Fibroblast of lung (primary cell): ENCODE data around the gene DCAF17. TPM values are rescaled to one million over a fixed set of nuclear protein-coding genes. Genes with fewer than 3 reads are reported as not detected.

Source experiments
- DNase-seq, 2 donors: peaks; one replicate each; pipeline versions ENCODE4 v3.0.0 to v3.0.0-alpha.2; 2010; ENCODE audit warnings: low read depth in 2 of 2
- H2AFZ ChIP-seq: 2 replicates; pipeline ENCODE4 v1.5.1; 2012; ENCODE audit warnings: low read length, control low read depth, inconsistent platforms
- H3K27ac ChIP-seq: 2 replicates; pipeline ENCODE4 v1.5.1; 2011; ENCODE audit warnings: low read length, control low read depth; ENCODE audit not compliant: insufficient read depth
- H3K27me3 ChIP-seq: 2 replicates; pipeline ENCODE4 v1.5.1; 2011; ENCODE audit warnings: mild to moderate bottlenecking, low read length; ENCODE audit not compliant: control insufficient read depth, insufficient read depth
- H3K36me3 ChIP-seq: 2 replicates; pipeline ENCODE4 v1.5.1; 2011; ENCODE audit warnings: low read length; ENCODE audit not compliant: control insufficient read depth, insufficient read depth
- H3K4me1 ChIP-seq: 2 replicates; pipeline ENCODE4 v1.5.1; 2011; ENCODE audit warnings: low read length; ENCODE audit not compliant: control insufficient read depth, insufficient read depth; ENCODE audit errors: extremely low read depth
- H3K4me2 ChIP-seq: 2 replicates; pipeline ENCODE4 v1.5.1; 2011; ENCODE audit warnings: low read length, control low read depth; ENCODE audit not compliant: insufficient read depth; ENCODE audit errors: extremely low read depth
- H3K4me3 ChIP-seq, 4 experiments: fragments of 200-600 bp in 1 of 4; sonication (generic) in 1 of 4; replicated peaks in 1 of 4; 2 replicates each; pipeline ENCODE4 v1.5.1; 2011 to 2016; ENCODE audit warnings: low read length in 4 of 4, low read depth in 3 of 4, mild to moderate bottlenecking in 3 of 4, control low read depth in 2 of 4, inconsistent platforms in 1 of 4, mixed read lengths in 1 of 4; ENCODE audit not compliant: insufficient read depth in 1 of 4; ENCODE audit errors: control extremely low read depth in 1 of 4
- H3K79me2 ChIP-seq: 2 replicates; pipeline ENCODE4 v1.5.1; 2012; ENCODE audit warnings: mild to moderate bottlenecking, low read length, inconsistent platforms; ENCODE audit not compliant: control insufficient read depth, insufficient read depth
- H3K9ac ChIP-seq: 2 replicates; pipeline ENCODE4 v1.5.1; 2011; ENCODE audit warnings: mild to moderate bottlenecking, low read length, control low read depth; ENCODE audit not compliant: insufficient read depth
- H3K9me3 ChIP-seq: 2 replicates; pipeline ENCODE4 v1.5.1; 2012; ENCODE audit warnings: low read depth, low read length; ENCODE audit not compliant: control insufficient read depth, insufficient read depth
- H4K20me1 ChIP-seq: 2 replicates; pipeline ENCODE4 v1.5.1; 2011; ENCODE audit warnings: low read length; ENCODE audit not compliant: control insufficient read depth, insufficient read depth; ENCODE audit errors: extremely low read depth
- CTCF ChIP-seq, 2 donors: IDR thresholded peaks in 1 of 2; conservative IDR thresholded peaks in 1 of 2; 1 replicate in 1 of 2; 2 replicates in 1 of 2; pipeline ENCODE4 v1.5.1; 2011 to 2012; ENCODE audit warnings: low read length in 2 of 2, control low read depth in 1 of 2, inconsistent platforms in 1 of 2, low read depth in 1 of 2, mild to moderate bottlenecking in 1 of 2
- EZH2 ChIP-seq: IDR thresholded peaks from 2 replicates; pipeline ENCODE4 v1.5.1; 2012; ENCODE audit warnings: low read length, control low read depth, mild to moderate bottlenecking; ENCODE audit errors: missing control alignments
- polyA plus RNA-seq, 2 donors: library from polyadenylated mRNA; depleted of rRNA in 1 of 2; stranded (reverse) in 1 of 2; unstranded in 1 of 2; fragments of >200 nt; gene quantifications; 2 replicates each; pipeline ENCODE4 v1.2.1, GENCODE V29; 2011 to 2012; ENCODE audit warnings: missing spikeins in 1 of 2
- total RNA-seq: library from RNA; depleted of rRNA; stranded (reverse); fragments of >200 nt; gene quantifications from 2 replicates; pipeline ENCODE4 v1.2.1, GENCODE V29; 2014

DCAF17 gene
- total and polyA plus RNA-seq, 2 donors (not counting 1 experiment from before 2014, with no cell fraction given), result 10.2 to 30.6 TPM

GRCh38 chr2:171523088-171524017, 89.3 kb downstream of the DCAF17 start:
- no peaks in the 10 kb centered on the region for H4K20me1 ChIP-seq
- DNase-seq, result peak; percentile 81 to 83
- H3K9me3 ChIP-seq, result no peaks in the 10 kb centered on the region
- peak overlapping the region; percentile 79 for H2AFZ ChIP-seq
- H3K36me3 ChIP-seq, result no peaks in the 10 kb centered on the region
- peak overlapping the region; percentile 87 for H3K4me2 ChIP-seq
- no peak for TF ChIP-seq CTCF (conservative IDR thresholded peaks at IDR 0.05 in 1 of 2, IDR thresholded peaks at IDR 0.05 in 1 of 2; ENCODE audit: low read depth in 1 of 2, low read length in 2 of 2)
- no peak for TF ChIP-seq EZH2
- peaks cover 5% of the 10 kb centered on the region for H3K4me1 ChIP-seq
- H3K9ac ChIP-seq, result peak overlapping the region; percentile 75
- no peaks in the 10 kb centered on the region for H3K27me3 ChIP-seq
- peak overlapping the region; percentile 73 to 96 (median 90) for H3K4me3 ChIP-seq
- H3K79me2 ChIP-seq, result peaks cover 37% of the 10 kb centered on the region
- peak overlapping the region; percentile 78 for H3K27ac ChIP-seq

DNA sequence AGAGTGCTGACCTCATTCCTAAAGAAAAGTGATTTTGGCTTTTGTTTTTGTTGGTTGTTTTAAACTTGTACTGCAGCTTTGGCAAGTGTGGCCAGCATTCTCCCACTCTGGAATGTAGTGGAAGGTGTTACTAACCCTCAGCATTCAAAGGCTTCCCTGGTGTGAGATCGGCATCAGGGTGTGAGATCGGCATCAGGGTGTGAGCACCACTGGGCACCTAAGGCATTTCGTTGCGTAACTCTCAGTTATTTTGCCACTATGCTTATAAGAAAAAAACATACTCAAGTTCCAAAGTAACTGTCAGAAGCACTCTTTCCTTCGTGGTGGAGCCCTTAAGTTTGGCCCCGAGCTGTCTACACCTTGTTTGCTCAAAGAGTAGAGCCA, 90.0 kb downstream of the DCAF17 start:
- Histone ChIP-seq H3K27ac (peak overlapping the region; percentile 31), H4K20me1 (no peaks in the 10 kb centered on the region), H3K4me3 (peak overlapping the region; percentile 73 to 96 (median 90)), H3K4me2 (peak overlapping the region; percentile 87), H3K36me3 (no peaks in the 10 kb centered on the region), H3K79me2 (peaks cover 40% of the 10 kb centered on the region), H2AFZ (peak overlapping the region; percentile 79), H3K9ac (no peak overlapping the region), H3K9me3 (no peaks in the 10 kb centered on the region), H3K4me1 (peaks cover 5% of the 10 kb centered on the region), H3K27me3 (no peaks in the 10 kb centered on the region)
- TF ChIP-seq CTCF (conservative IDR thresholded peaks at IDR 0.05 in 1 of 2, IDR thresholded peaks at IDR 0.05 in 1 of 2; ENCODE audit: low read depth in 1 of 2, low read length in 2 of 2), result no peak
- no peak for TF ChIP-seq EZH2
- DNase-seq, result peak; percentile 35 to 66

DNA sequence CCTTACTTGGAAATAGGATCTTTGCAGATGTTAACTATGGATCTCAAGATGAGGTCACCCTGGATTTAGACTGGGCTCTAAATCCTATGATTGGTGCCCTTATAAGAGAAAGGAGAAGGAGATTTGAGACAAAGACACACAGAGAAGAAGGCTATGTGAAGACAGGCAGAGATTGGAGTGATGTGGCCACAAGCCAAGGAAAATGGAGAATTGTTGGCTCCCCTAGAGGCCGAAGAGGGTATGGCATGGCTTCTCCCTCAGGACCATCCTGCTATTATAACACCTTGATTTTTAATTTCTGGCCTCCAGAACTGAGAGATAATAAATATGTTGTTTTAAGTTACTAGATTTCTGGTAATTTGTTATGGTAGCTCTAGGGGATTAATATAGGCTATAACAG, 95.9 kb downstream of the DCAF17 start:
- Histone ChIP-seq H3K4me3 (no peak overlapping the region), H3K4me1 (peaks cover 6% of the 10 kb centered on the region), H3K4me2 (no peak overlapping the region), H4K20me1 (no peaks in the 10 kb centered on the region), H3K27me3 (no peaks in the 10 kb centered on the region), H3K79me2 (peaks cover 39% of the 10 kb centered on the region), H3K36me3 (no peaks in the 10 kb centered on the region), H3K9ac (no peak overlapping the region), H3K27ac (no peak overlapping the region), H2AFZ (no peak overlapping the region), H3K9me3 (no peaks in the 10 kb centered on the region)
- DNase-seq, result no peak
- TF ChIP-seq CTCF (conservative IDR thresholded peaks at IDR 0.05 in 1 of 2, IDR thresholded peaks at IDR 0.05 in 1 of 2; ENCODE audit: low read depth in 1 of 2, low read length in 2 of 2) (peak; percentile 47 to 70), EZH2 (no peak)
